Type B pancreatic cell (in vitro differentiated cells): Measurements from ENCODE around the gene SMC5. TPM values are rescaled to one million over a fixed set of nuclear protein-coding genes. Genes with fewer than 3 reads are reported as not detected.

Source experiments
- DNase-seq: peaks from one replicate; pipeline ENCODE4 v3.0.0; 2021; ENCODE audit warnings: mixed read lengths; ENCODE audit not compliant: unreplicated experiment; ENCODE audit errors: extremely low spot score
- H3K27ac Mint-ChIP-seq: 2 replicates; pipeline ENCODE4 v1.8.0; 2021; ENCODE audit warnings: mild to moderate bottlenecking, mixed read lengths
- H3K27me3 Mint-ChIP-seq: 2 replicates; pipeline ENCODE4 v1.8.0; 2021; ENCODE audit warnings: mixed read lengths
- H3K36me3 Mint-ChIP-seq: 2 replicates; pipeline ENCODE4 v1.8.0; 2021; ENCODE audit warnings: mixed read lengths
- H3K4me1 Mint-ChIP-seq: one replicate; pipeline ENCODE4 v1.8.0; 2021; ENCODE audit warnings: mixed read lengths; ENCODE audit not compliant: unreplicated experiment
- H3K4me3 Mint-ChIP-seq: 2 replicates; pipeline ENCODE4 v1.8.0; 2021; ENCODE audit warnings: mild to moderate bottlenecking, mixed read lengths
- H3K9me3 Mint-ChIP-seq: 2 replicates; pipeline ENCODE4 v1.8.0; 2021; ENCODE audit warnings: mixed read lengths
- CTCF ChIP-seq: fragments of 200-600 bp; sonication (generic); conservative IDR thresholded peaks from 2 replicates; pipeline ENCODE4 v1.5.0; 2021; ENCODE audit warnings: antibody characterized with exemption, mild to moderate bottlenecking
- total RNA-seq: library from RNA; stranded (reverse); gene quantifications from 2 replicates; pipeline ENCODE4 v1.2.1, GENCODE V29; 2021; ENCODE audit warnings: low replicate concordance

SMC5 gene
- total RNA-seq, 1 donor from 2014 or later, result 33.9 TPM

GRCh38 chr9:70290626-70291025, 31.8 kb downstream of the SMC5 start:
- H3K36me3 Mint-ChIP-seq, result peaks cover 68% of the 10 kb centered on the region
- no peaks in the 10 kb centered on the region for H3K4me1 Mint-ChIP-seq
- no peak overlapping the region for H3K4me3 Mint-ChIP-seq
- peaks cover 7% of the 10 kb centered on the region for H3K9me3 Mint-ChIP-seq
- H3K27ac Mint-ChIP-seq, result no peak overlapping the region
- TF ChIP-seq CTCF, result no peak
- no peak for DNase-seq
- no peaks in the 10 kb centered on the region for H3K27me3 Mint-ChIP-seq

- H3K27me3 Mint-ChIP-seq, result no peaks in the 10 kb centered on the region
- H3K27ac Mint-ChIP-seq, result no peak overlapping the region
- H3K4me3 Mint-ChIP-seq, result no peak overlapping the region
- H3K4me1 Mint-ChIP-seq, result no peaks in the 10 kb centered on the region
- DNase-seq, result no peak
- no peak for TF ChIP-seq CTCF
- H3K9me3 Mint-ChIP-seq, result peaks cover 7% of the 10 kb centered on the region
- peaks cover 66% of the 10 kb centered on the region for H3K36me3 Mint-ChIP-seq
Observed at GRCh38 chr9:70291446-70291845, 32.7 kb downstream of the SMC5 start.

- H3K9me3 Mint-ChIP-seq, result peaks cover 7% of the 10 kb centered on the region
- no peak for TF ChIP-seq CTCF
- H3K27ac Mint-ChIP-seq, result no peak overlapping the region
- no peak for DNase-seq
- H3K4me3 Mint-ChIP-seq, result no peak overlapping the region
- H3K36me3 Mint-ChIP-seq, result peaks cover 64% of the 10 kb centered on the region
- no peaks in the 10 kb centered on the region for H3K4me1 Mint-ChIP-seq
- no peaks in the 10 kb centered on the region for H3K27me3 Mint-ChIP-seq
Observed at GRCh38 chr9:70292253-70292652, 33.5 kb downstream of the SMC5 start.

- TF ChIP-seq CTCF, result no peak
- peaks cover 60% of the 10 kb centered on the region for H3K36me3 Mint-ChIP-seq
- H3K9me3 Mint-ChIP-seq, result peaks cover 7% of the 10 kb centered on the region
Observed at GRCh38 chr9:70293214-70293613, 34.4 kb downstream of the SMC5 start.

GRCh38 chr9:70297141-70297540, 38.4 kb downstream of the SMC5 start:
- Mint-ChIP-seq H3K4me1 (no peaks in the 10 kb centered on the region), H3K4me3 (no peak overlapping the region), H3K27me3 (no peaks in the 10 kb centered on the region), H3K36me3 (peaks cover 67% of the 10 kb centered on the region), H3K27ac (no peak overlapping the region), H3K9me3 (peaks cover 7% of the 10 kb centered on the region)
- TF ChIP-seq CTCF, result no peak
- DNase-seq, result no peak

More at GRCh38 chr9:70293214-70293613, 34.4 kb downstream of the SMC5 start:
- DNase-seq, result no peak
- H3K4me3 Mint-ChIP-seq, result no peak overlapping the region
- no peaks in the 10 kb centered on the region for H3K27me3 Mint-ChIP-seq
- H3K4me1 Mint-ChIP-seq, result no peaks in the 10 kb centered on the region
- H3K27ac Mint-ChIP-seq, result no peak overlapping the region

- no peak overlapping the region for H3K27ac Mint-ChIP-seq
- no peaks in the 10 kb centered on the region for H3K27me3 Mint-ChIP-seq
- H3K4me3 Mint-ChIP-seq, result no peak overlapping the region
- peaks cover 60% of the 10 kb centered on the region for H3K36me3 Mint-ChIP-seq
- no peaks in the 10 kb centered on the region for H3K4me1 Mint-ChIP-seq
- peaks cover 7% of the 10 kb centered on the region for H3K9me3 Mint-ChIP-seq
- TF ChIP-seq CTCF, result no peak
- no peak for DNase-seq
Observed at GRCh38 chr9:70298245-70298771, 39.5 kb downstream of the SMC5 start.
